IMR-90 (cell line): ENCODE results near the gene COL25A1.

Experiments used
- CEBPB ChIP-seq: IDR thresholded peaks from 2 replicates; pipeline ENCODE4 v1.6.1; 2012; ENCODE audit warnings: low read depth, low read length, improper control_type of control experiment
- CHD1 ChIP-seq: IDR thresholded peaks from 2 replicates; pipeline ENCODE4 v1.6.1; 2012; ENCODE audit warnings: low read depth, low read length, improper control_type of control experiment
- NFE2L2 ChIP-seq: fragments of 150-350 bp; IDR thresholded peaks from 2 replicates; pipeline ENCODE4 v1.6.1; 2016; ENCODE audit warnings: low read depth, mild to moderate bottlenecking, low read length
- RAD21 ChIP-seq: IDR thresholded peaks from 2 replicates; pipeline ENCODE4 v1.6.1; 2012; ENCODE audit warnings: low read length, improper control_type of control experiment
- RCOR1 ChIP-seq: IDR thresholded peaks from 2 replicates; pipeline ENCODE4 v1.6.1; 2012; ENCODE audit warnings: mild to moderate bottlenecking, low read length, improper control_type of control experiment; ENCODE audit not compliant: insufficient replicate concordance
- SMC3 ChIP-seq: fragments of 150-350 bp; IDR thresholded peaks from 2 replicates; pipeline ENCODE4 v1.6.1; 2016; ENCODE audit warnings: low read depth, mild to moderate bottlenecking, antibody characterized with exemption, low read length, moderate library complexity
- TF ChIP-seq, protein P1 (sequence below): conservative IDR thresholded peaks from 2 replicates; pipeline ENCODE4 v1.5.1; 2012; ENCODE audit warnings: mild to moderate bottlenecking, low read depth, low read length, improper control_type of control experiment

- TF ChIP-seq RAD21 (no peak), CHD1 (no peak), CEBPB (no peak), SMC3 (no peak), NFE2L2 (no peak), RCOR1 (no peak)
- TF ChIP-seq, protein P1, sequence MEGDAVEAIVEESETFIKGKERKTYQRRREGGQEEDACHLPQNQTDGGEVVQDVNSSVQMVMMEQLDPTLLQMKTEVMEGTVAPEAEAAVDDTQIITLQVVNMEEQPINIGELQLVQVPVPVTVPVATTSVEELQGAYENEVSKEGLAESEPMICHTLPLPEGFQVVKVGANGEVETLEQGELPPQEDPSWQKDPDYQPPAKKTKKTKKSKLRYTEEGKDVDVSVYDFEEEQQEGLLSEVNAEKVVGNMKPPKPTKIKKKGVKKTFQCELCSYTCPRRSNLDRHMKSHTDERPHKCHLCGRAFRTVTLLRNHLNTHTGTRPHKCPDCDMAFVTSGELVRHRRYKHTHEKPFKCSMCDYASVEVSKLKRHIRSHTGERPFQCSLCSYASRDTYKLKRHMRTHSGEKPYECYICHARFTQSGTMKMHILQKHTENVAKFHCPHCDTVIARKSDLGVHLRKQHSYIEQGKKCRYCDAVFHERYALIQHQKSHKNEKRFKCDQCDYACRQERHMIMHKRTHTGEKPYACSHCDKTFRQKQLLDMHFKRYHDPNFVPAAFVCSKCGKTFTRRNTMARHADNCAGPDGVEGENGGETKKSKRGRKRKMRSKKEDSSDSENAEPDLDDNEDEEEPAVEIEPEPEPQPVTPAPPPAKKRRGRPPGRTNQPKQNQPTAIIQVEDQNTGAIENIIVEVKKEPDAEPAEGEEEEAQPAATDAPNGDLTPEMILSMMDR: no peak
Measured at GRCh38 chr4:108953941-108954340, 348.5 kb downstream of the COL25A1 start.
